Nucleus accumbens (tissue), 56 donors: ENCODE results near the gene LZTS3.
"Not testable (repeated sequence)": the region's sequence is repeated elsewhere in the genome, so short reads cannot be mapped to it uniquely, and the experiment has no call there.

ENCODE experiments used
- DNase-seq, 56 donors: peaks; one replicate each; lab custom pipeline; 2025; lab: John Stamatoyannopoulos, UW

Gene LZTS3

GRCh38 chr20:3150908-3151307 is 22.4 kb downstream of the LZTS3 start:
- no peak for DNase-seq

GRCh38 chr20:3146732-3147341 is 26.5 kb downstream of the LZTS3 start:
- no peak for DNase-seq

- no peak for DNase-seq
These were observed 31.6 kb downstream of the LZTS3 start for GRCh38 chr20:3141757-3142156.

GRCh38 chr20:3137492-3137891 is 35.9 kb downstream of the LZTS3 start:
- no peak for DNase-seq

- DNase-seq, result no peak
These were observed 37.8 kb downstream of the LZTS3 start for GRCh38 chr20:3135507-3136070.

GRCh38 chr20:3134151-3134550 is 39.2 kb downstream of the LZTS3 start:
- DNase-seq, result no peak

GRCh38 chr20:3133155-3133554 is 40.2 kb downstream of the LZTS3 start:
- no peak for DNase-seq

GRCh38 chr20:3130051-3130600 is 43.2 kb downstream of the LZTS3 start:
- DNase-seq, result no peak

- no peak for DNase-seq
These were observed 44.3 kb downstream of the LZTS3 start for GRCh38 chr20:3129094-3129493.

- no peak for DNase-seq
These were observed 44.9 kb downstream of the LZTS3 start for GRCh38 chr20:3128275-3128984.

GRCh38 chr20:3126527-3126859 is 46.9 kb downstream of the LZTS3 start:
- DNase-seq, result no peak

- not testable (repeated sequence) for DNase-seq
These were observed 47.4 kb downstream of the LZTS3 start for GRCh38 chr20:3125776-3126526.

GRCh38 chr20:3124773-3125560 is 48.4 kb downstream of the LZTS3 start:
- DNase-seq, result not testable (repeated sequence)

GRCh38 chr20:3124163-3124562 is 49.2 kb downstream of the LZTS3 start:
- not testable (repeated sequence) for DNase-seq

- DNase-seq, result no peak
These were observed 49.8 kb downstream of the LZTS3 start for GRCh38 chr20:3123542-3123941.

- no peak for DNase-seq
These were observed 51.3 kb downstream of the LZTS3 start for GRCh38 chr20:3121955-3122610.

- DNase-seq, result no peak
These were observed 52.0 kb downstream of the LZTS3 start for GRCh38 chr20:3121271-3121911.

GRCh38 chr20:3119044-3119443 is 54.3 kb downstream of the LZTS3 start:
- DNase-seq, result no peak

GRCh38 chr20:3117839-3118379 is 55.4 kb downstream of the LZTS3 start:
- peak in 40 of 56 donors; percentile 5 to 65 (median 30) for DNase-seq
